HG03575 (cell line): ENCODE results near the gene TGM1.
A peak's percentile ranks its signal among the peaks of the same experiment; 100 is the strongest.
"Not testable (repeated sequence)": the region's sequence is repeated elsewhere in the genome, so short reads cannot be mapped to it uniquely, and the experiment has no call there.

Experiments used
- ATAC-seq: cut with Tn5 transposase; IDR thresholded peaks from one replicate; pipeline ENCODE4 v1.9.1; 2021; ENCODE audit not compliant: unreplicated experiment, insufficient number of reproducible peaks, low FRiP score; ENCODE audit errors: extremely low read depth

The TGM1 gene

DNA sequence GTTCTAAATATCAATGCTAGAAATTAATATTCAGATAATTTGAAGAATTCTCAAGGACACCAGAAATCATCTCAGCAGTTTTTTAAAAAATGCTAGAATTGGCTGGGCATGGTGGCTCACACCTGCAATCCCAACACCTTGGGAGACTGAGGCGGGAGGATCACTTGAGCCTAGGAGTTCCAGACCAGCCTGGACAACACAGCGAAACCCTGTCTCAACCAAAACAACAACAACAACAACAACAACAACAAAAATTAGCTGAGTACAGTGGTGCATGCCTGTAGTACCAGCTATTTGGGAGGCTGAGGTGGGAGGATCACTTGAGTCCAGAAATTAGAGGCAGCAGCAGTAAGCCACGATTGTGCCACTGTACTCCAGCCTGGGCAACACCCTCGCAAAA lies 43.9 kb downstream of the TGM1 start:
- no peak for ATAC-seq

DNA sequence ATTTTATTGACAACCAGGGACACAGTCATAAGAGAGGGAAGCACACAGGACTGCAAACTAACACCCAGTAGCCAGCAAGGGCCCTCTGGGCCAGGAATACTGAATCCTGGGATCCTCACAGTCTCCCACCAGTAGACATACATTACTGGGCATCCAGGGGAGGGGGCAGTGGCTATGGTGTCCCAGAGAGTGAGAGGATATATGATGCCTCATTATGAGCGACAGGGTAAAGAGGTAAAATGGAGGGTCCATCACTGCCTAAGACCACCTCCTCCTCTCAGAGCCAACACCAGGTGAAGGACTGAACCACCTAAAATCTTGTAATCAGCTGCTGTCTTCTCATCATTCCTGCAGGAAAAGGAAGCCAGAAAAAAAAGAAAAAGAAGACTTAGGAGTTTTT lies 46.1 kb downstream of the TGM1 start:
- not testable (repeated sequence) for ATAC-seq

DNA sequence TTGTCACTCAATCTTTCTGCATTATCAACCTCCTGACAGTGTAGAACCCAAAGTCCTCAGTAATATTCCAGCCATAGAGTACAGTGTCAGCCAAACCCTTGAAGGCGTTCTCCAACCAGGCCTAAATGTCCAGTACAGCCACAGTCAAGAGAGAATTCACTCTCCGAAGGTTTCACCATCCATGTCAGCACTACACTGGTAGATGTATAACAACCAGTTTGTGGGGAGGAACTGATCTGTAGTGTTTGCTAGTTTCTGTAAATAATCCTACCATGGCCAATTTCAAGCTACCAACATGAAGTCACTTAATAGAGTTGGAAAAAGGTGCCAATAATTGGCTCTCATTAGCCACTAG lies 46.7 kb downstream of the TGM1 start:
- ATAC-seq: no peak

DNA sequence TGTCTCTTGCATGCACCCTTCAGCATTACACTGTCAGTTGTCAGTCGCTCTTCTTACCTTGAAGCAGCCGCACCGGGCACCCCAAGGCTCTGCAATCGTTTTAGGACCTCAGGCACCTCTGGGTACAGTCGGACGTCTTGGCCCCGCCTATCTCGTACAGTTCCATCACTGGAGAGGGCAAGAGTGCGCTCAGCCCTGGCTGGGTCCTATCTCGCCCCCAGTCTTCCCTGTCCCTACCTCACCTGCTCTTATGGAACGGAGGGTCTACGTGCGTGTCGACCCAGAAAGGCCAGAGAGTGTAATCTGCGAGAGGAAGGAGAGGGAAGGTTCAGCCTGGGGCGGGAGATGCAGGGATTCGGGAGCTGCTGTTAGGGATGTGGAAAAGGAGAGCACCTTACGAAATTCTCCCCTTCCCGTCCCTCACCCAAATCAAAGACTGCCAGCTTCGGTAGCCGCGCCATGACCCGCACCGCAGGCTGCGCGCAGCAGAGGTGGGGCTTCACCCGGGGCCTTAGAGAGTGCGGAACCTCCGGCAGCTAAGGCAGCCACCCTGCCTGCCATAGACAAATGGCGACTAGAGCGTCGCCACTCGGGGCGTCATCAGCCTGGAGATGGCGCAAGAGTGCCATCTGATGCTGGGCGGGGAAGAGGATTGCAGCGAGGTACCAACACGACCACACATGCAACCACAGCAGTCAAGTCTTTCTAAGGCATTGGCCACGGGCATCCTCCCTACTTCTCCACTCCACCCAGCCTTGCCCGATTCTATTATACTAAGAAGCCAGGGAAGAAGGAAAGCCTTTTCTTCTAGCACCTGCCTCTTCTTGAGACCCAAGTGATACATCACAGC lies 47.3 kb downstream of the TGM1 start, which contains the start of gene MDP1:
Gene MDP1 (minus strand): TSS at position 572 of the 850 bp plus-strand sequence. CDS start 111 bp downstream, at position 461.
- peak; percentile 28 for ATAC-seq

DNA sequence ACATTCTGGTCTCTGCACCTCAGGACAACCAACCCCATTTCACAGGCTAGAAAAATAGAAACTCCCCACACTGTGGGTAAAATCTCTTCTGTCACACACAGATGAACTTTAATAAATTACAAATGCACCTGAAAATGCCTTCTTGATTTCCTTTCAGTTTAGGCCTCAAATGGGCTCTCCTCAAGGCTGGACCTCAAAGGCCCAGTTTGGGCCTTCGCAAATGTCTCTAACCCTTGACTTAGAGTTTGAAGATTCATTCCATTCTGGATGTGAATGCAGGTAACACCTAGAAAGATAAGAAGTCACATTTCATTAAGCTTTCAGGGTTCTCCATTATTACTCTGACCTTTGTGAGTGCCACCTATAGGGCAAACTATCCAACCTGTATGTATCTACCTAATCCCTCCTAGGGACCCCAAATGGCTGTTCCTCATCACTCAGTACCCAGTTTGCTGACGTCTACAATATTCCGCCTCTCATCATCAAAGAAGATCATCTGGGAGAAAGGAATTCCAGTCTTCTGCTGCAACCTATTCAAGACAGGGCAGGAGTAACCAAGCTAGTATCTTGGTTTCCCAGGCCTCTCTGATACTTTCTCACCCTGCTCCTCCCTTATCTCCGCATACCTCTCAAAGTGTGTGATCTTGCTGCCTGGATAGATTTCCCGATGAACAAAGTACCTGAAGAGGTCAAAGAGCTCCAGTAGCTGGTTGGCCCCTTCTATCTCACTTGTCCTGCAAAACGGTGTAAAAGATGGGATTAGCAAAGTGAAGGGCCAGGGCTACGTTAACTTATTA lies 48.9 kb downstream of the TGM1 start:
- ATAC-seq: no peak

DNA sequence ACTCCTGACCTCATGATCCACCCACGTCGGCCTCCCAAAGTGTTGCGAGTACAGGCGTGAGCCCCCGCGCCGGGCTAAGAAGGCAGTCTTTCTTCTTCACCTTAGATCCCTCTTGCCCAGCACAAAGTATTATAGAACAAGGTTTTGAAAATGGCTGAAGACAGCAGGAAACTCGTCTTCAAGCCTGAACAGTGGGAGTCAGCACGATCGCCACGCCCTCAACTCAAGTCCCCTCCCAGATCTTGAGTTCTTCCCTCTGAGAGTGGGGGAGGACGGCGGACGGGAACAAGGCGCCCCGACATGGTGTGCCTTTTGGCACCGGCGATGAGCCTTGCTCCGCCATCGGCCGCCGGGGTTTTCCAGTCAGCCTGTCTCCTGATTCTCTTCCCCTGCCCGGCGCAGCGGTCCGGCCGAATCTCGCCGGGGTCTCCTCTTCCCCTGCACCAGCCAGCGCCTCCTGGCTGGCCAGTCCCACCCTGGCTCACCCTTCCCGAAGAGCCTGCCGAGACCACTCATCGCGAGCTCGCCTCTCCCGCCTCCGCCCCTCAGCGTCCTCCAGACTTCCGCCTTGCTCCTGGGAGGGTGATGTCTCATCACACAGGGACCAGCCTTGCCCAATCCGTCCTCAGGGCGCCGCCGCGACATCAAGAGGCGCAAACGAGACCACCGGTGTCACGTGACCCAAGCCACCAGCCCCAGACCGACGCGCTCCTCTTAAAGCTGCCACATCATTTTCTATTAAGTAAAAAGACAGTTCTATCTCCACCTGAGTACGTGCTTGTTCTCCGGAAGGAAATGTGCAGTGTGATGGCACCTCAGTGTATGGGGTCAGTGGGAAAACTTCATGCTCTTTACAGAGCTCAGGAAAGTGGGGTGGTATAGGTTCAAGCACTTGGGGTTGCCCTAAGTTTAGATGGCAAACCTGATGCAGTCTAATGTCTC lies 49.8 kb downstream of the TGM1 start, which contains the start of gene CHMP4A:
Gene CHMP4A (minus strand): TSS at position 565 of the 942 bp plus-strand sequence. CDS start 49 bp downstream, at position 516.
- ATAC-seq: peak; percentile 37

DNA sequence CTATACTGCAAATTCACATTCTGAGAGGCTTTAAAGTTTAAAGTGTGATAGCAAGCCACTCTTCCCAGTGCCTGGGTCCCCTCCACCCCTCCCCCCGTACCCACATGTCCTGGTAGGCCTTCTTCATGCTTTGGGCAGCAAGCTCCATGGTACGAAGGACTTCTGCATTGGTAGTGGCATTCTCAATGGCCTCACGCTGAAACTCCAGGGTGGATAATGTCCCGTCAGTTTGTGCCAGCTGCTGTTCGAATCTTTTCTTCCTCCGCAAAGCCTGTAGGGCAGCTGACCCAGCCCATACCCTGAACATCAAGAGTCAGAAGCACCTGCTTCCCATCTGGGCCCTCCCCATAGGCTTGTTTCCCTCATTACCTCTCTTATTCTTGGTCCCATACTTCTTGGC lies 51.7 kb downstream of the TGM1 start:
- ATAC-seq: no peak

DNA sequence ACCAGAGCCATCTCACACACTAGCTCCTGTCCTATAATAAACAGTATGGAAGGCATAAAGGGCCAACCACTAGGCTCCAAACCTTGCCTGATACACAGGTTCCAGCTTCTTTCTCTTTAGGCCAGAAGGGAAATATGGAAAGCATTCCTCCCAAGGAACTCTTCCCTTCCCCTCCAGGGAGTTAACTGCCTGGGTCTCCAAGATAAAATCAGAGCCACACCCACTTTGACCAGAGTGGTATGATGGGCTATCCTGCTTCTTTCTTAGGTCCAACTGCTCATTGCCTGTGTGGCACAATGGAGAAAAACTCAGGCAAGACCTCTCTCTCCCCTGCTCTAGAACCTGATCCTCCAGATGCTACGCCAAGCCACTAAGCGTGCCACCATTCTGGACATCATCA lies 55.4 kb downstream of the TGM1 start:
- ATAC-seq: no peak

DNA sequence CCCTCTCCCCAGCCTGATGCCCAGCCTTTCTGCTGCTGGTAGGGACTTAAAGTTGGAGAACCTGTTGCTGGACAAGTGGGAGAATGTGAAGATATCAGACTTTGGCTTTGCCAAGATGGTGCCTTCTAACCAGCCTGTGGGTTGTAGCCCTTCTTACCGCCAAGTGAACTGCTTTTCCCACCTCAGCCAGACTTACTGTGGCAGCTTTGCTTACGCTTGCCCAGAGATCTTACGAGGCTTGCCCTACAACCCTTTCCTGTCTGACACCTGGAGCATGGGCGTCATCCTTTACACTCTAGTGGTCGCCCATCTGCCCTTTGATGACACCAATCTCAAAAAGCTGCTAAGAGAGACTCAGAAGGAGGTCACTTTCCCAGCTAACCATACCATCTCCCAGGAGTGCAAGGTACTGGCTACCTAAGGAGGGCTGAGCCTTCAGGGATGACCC lies 55.8 kb downstream of the TGM1 start:
- ATAC-seq: no peak

DNA sequence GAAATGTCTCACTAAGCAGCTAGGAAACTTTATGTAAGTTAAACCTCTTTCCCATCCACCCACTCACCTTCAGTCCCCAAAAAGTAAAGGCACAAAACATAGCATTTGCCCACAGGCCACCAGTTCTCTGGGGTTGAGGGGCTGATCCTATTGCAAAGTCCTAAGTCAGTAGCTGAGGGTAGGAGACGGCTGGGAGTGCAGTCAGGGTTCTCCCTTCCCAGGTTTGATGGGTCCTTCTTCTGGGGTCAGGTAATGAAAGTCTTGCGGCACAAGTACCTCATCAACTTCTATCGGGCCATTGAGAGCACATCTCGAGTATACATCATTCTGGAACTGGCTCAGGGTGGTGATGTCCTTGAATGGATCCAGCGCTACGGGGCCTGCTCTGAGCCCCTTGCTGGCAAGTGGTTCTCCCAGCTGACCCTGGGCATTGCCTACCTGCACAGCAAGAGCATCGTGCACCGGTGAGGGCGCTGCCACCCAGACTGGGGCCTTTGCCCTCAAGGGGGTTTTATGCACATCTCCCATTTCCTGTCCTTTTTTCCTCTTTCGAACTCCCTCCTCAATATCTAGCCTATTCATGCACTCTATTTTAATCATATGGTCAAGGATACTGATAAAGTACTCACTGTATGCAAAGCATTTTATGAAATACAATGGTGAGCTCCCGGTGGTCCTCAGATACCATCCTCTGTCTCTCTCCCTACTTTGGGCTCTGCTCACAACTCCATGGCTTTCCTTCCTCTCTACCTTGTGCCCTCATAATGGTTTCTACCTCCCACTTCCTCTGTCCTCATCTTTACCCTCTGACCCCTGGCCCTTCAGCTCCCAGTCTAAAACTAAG lies 56.5 kb downstream of the TGM1 start:
- no peak for ATAC-seq

DNA sequence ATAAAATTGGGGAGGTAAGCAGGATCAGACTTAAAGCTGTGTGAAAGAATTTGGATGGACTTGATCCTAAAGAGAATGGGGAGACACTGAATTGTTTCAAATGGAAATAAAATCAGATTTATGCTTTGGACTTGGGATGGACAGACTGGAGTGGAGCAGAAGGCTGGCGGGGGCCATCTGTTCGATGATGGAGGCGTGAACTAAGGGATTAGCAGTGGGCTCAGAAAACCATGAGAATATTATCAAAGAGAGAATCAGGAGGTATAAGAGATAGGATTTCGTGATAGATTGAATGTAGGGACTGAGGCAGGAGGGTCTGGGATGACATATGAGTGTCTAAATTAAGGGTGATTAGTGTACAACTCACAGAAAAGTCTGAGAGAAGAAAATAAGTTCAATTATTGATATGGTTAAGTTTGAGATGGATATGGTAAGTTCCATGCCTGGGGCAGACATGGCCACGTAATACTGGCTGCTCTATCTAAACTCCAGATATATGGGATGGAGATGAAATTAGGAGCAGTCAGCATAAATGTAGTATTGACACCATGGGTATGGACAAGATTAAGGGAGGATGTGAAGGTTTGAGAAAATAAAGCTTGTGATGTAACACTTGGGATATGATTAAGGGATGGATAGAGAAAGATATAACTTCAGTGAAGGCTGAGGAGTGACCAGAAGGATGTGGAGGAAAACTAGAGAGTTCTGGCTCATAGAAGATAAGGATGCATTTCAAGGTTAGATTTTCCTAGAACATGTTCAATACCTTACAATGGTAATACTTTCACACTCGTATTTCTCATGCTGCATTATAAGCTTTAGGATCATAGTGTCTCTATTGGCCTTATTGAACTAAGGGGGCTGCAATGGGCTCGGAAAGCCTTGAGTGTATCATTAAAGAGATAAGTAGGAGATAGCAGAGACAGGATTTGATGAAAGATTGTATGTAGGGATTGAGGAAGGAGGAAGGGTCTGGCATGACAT lies 58.5 kb downstream of the TGM1 start:
- no peak for ATAC-seq

DNA sequence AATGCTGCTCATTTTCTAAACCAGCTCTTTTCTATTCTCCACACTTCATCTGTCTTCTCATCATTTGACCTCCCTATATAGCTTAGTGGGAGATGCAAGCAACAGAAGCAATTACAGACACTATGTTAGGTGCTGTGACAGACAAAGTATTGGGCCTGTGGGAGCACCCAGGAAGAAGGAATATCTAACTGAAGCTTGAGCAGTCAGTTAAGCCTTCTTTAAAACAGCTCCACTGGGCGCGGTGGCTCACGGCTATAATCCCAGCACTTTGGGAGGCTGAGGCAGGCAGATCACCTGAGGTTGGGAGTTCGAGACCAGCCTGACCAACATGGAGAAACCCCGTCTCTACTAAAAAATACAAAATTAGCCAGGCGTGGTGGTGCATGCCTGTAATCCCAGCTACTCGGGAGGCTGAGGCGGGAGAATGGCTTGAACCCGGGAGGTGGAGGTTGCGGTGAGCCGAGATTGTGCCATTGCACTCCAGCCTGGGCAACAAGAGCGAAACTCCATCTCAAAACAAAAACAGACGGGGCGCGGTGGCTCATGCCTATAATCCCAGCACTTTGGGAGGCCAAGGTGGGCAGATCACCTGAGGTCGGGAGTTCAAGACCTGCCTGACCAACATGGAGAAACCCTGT lies 59.6 kb downstream of the TGM1 start:
- not testable (repeated sequence) for ATAC-seq

DNA sequence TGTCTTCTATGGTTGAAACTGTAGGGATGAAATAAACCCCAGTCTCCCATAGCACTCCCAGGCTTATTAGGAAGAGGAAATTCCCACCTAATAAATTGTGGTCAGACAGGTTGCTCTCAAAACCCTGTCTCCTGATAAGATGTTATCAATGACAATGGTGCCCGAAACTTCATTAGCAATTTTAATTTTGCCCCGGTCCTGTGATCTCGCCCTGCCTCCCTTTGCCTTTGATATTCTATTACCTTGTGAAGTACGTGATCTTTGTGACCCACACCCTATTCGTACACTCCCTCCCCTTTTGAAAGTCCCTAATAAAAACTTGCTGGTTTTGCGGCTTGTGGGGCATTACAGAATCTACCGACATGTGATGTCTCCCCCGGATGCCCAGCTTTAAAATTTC lies 60.4 kb downstream of the TGM1 start:
- ATAC-seq: not testable (repeated sequence)
